NCI-H524 (cell line): ENCODE results near the gene EML6.
A peak's percentile ranks its signal among the peaks of the same experiment; 100 is the strongest.
"Not testable (repeated sequence)": the region's sequence is repeated elsewhere in the genome, so short reads cannot be mapped to it uniquely, and the experiment has no call there.

Experiments used
- DNase-seq, 2 experiments: peaks; one replicate each; lab custom pipeline; 2025; lab: John Stamatoyannopoulos, UW

Gene EML6

DNA sequence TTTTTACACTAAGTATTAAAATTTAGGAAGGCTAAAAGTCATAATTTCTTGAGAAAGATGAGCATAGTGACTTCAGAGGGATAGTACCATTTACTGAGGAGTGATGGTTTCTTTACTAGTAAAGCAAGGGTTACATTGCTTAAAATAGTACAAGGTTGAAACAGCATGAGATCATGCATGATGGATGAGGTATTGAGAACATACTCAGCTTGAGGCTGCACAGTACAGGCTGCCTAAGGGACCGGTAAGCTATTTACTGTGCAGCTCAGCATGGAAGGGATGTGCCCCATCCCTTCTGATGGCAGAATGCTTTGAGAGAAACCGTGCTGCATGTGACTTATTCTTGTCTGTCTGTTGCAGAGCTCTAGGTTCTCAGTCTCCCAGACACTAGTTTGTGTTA, 122.1 kb downstream of the EML6 start:
- DNase-seq = no peak

DNA sequence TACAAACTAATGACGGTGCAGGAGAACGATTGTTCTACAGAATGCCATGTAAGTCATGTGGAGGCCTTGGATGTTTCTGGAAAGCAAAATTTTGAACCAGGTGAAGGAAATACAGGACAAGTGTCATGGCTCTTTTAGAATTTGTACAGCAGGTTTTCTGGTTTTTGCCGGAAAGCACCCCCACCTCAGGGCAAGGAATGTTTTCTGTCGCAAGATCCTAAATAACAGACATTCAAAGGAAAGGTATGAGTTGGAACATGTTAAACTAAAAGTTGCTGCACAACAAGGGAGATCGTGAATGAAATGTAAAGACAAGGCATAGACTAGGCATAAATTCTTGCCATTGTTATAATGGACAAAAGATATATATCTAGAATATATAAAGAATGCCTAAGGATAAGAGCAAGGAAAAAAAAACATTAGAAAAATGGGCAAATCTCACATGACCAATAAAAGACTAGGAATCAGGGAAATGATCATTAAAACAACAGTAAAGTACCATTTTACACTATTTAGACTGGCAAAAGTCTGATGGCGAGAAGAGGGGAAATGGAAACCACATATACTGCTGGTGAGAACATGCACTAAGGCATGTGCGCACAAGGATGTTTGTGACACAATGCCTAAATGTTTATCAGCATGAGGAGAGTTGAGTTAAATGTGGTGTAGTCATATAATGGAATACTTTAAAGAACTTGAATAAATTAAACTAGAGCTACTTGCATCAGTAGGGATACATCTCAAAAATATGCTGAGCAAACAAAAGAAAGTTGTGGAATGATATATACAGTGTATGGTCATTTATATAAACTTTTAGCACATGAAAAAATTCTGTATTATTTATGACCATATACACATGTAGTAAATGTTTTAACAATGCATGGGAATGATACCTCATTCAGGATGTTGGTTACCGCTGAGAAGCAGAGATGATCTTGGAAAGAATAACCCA, 127.0 kb downstream of the EML6 start:
- DNase-seq = no peak

DNA sequence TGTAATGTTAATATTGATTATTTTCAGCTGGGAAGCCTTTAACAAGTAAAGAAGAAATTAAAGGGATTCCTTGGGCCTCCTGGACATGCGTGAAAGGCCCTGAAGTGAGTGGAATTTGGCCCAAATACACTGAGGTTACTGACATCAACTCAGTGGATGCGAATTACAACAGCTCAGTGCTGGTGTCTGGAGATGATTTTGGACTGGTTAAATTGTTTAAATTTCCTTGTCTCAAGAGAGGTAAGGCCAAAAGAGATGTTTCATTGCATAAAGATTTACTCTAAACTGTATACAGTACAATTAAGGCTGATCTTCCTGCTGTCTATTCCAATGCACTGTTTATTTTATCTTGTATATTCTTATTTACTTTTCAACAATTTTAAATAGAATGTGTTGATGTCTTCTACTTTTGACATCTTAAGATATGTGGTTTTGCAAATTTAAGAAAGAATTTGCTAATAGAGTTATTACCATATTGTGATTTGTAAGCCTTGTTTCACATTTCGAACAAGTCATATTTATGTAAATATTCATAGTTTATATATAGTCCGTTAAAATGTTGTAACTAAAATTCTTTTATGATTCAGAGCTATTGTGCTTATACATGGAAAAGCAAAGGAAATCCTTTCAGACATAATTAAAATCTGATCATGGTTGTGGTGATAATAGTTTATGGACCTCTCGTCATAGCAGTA, 130.3 kb downstream of the EML6 start:
- no peak for DNase-seq

DNA sequence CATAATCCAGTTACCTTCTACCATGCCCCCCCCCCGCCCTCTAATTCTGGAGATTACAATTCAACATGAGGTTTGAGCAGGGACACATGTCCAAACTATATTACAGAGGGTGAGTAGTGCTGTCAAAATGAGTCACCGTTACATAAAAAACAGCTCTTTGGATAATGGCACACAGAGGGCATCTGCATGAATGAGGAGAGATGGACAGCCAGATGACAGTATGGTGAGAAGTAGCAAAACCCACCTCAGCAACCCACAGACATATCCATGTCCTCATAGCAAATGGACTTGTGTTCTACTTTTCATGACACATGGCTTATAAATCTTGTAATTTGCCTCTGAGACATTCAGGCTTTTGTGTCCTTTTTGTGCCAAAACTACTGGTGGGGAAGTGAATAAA, 132.0 kb downstream of the EML6 start:
- DNase-seq = no peak

DNA sequence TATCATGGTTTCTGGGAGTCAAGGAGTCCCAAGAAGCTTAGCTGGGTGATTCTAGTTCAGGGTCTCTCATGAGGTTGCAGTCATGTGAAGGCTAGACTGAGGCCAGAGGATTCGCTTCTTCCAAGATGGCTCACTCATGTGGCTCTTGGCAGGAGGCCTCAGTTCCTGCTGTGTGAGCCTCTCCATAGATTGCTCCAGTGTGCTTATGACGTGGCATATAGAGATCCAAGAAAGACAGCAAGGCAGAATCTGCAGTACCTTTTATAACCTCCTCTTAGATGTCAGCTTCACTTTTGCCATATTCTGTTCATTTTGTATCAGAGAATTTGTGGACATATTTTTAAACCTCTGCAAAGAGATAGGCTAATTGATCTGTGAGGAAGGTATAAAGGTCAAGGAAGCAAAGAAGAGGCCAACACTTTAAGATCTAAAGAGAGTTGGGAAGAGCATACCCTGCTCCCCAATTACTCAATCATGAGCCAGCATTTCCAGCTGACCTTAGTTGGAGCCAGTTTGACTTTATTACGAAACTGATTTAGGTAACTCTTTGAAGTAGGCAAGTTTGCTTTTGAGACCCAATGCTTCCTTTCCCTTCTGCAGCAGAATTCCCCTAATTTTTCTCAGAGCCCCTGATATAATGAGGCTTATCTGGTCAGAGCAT, 134.7 kb downstream of the EML6 start:
- no peak for DNase-seq

DNA sequence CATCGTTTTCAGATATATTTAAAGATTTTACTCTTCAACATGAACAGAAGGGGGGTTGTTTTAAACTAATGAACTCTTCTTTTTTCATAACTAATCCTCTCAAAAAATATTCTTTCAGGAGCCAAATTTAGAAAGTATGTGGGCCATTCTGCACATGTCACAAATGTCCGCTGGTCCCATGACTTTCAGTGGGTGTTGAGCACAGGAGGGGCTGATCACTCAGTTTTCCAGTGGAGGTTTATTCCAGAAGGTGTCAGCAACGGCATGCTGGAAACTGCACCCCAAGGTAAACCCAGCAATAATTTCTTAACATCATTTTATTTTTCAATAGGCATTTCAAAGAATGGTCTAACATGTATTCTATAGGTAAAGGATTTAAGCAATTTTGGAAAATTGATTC, 136.0 kb downstream of the EML6 start:
- no peak for DNase-seq

DNA sequence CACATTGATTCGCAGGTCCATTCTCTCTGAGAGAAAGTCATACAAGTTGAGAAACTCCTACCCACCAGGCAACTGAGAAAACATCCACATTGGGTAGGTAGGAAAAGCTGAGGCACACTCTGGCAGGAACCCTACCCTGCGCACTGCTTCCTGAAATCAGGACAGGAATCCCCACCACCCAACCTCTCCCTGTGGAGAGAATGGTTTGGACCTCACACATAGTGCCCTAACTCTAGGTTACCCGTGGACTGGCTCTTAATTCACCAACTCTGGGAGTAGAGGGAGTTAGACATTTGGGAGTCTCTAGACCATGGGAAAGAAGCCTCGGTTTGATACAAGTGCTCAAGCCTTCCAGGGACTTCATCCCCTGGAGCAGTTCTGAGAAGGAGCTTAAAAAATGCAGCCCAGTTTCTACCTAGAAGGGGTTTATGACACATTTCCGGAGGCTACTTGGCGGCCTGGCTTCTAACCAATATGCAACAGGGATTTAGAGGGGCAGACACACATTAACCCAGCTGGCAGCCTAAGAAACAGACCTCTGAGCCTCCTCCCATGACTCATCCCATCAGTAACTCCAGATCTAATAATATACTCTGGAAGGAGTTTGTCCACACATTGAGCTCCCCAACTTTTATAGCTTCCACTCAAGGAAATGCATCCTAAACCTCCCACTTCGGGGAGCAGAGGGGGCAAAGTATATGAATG, 136.7 kb downstream of the EML6 start:
- DNase-seq = no peak

DNA sequence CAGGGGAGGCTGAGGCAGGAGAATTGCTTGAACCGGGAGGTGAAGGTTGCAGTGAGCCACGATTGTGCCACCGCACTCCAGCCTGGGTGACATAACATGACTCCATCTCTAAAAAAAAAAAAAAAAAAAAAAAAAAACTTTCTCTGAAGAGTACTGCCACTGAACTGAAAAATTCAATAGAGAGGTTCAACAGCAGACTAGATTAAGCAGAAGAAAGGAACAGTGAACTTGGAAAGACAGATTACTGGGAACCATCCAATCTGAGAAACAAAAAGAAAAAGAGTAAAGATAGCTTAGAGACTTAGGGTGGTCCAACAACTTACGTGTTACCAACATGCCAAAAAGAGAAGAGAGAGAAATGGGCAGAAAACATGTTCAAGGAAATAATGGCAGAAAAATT, 138.8 kb downstream of the EML6 start:
- no peak for DNase-seq

DNA sequence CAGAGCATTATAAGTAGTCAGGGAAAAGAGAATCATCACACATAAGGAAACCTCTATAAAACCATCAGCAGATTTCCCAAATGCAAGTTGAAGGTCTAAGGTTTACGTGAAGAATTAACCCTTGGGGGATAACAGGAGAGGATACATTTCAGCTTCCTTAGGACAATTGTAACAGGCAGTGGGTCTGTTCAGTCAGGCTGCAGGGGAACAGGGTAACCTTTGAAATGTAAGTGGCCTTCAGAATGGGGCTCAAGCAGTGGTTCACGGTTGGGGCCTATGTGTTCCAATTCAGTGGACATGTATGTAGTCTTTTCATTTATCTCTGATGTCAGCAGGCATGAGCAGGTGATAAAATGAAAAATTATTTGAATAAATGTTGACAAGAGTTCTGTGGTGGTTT, 139.3 kb downstream of the EML6 start:
- DNase-seq = no peak

DNA sequence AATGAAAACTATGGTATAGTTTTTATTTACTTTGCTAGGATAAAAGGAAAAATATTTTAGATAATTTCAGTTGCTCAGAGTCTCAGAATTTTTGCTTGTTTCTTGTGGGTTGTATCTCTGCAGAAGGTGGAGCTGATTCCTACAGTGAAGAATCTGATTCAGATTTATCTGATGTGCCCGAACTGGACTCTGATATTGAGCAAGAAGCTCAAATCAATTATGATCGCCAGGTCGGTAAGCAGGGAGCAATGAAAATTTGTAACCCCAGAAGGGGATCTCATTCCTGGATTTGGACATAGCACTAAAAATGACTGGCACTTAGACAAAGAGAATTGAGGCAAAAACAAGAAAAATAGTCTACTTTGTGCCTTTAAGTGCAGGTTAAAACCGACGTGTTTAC, 140.2 kb downstream of the EML6 start:
- DNase-seq = no peak

DNA sequence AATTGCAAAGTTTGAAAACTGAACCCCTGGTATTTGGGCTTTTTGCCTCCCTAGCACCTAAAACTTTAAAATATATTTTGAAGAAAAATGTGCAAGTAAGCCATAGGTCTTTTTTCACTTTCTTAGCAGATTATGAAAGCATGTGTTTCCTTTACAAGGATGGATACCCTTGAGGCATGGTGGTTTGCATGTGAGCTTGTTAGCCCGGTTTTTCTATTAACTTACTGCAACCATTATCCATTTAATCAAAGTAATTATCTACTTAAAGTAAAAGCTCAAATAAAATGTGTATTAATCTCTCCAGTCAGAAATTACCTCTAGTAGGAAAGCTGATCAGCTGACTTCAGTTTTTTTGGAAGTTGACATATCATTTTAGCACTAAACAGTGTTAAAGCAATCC, 140.6 kb downstream of the EML6 start:
- no peak for DNase-seq

DNA sequence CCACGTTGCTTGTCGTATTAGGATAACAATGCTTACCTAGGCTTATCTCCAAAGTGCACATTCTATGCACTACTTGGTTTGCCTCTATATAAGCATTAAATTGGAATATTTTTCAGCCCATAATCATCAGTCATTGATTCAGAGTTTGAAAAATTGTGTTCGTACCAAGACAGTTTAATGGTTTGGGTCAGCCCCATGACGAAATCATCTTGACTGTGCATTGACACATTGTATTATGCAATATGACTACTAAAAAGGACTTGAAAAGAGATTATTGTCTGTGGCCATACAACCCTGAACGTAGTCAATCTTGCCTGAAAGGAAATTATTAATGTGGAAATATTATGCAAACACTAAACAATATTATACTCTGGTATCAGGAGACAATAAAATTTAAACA, 141.3 kb downstream of the EML6 start:
- DNase-seq = no peak

DNA sequence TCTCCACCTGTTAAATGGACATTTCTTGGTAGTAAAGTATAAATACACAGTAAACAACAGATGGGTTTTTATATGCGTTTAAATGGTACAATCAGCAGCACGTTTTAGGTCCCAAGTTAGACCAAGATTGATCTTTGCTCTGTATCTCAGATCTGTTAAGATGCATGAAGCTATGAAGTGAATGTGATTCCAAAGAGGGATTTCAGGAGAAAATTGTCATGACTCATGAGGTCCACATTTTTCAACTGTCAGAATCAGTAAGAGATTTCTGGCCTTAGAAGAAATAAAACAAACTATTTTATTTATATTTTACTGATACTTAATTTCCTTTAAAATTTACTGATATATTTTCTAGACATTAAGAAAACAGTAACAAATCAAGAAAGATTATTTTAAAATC, 142.7 kb downstream of the EML6 start:
- no peak for DNase-seq

DNA sequence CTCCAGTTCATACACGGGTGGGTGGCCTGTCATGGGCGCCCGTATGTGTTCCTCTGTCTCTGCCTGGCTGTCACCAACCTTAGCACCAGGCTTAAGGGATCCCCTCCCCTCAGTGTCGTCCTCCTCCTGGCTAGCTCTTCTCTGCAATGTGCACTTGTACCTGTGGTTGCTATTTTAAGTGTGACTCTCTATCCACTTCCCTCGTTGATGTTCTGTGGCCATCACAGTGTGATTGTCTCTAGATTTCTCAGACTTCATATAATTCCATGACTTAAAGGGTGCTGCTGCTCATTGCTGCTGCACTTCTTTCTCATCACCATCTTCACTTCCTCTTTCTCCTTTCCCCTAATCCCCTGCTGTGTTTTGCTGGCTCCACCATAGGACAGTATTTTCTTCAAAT, 143.4 kb downstream of the EML6 start:
- DNase-seq = no peak

DNA sequence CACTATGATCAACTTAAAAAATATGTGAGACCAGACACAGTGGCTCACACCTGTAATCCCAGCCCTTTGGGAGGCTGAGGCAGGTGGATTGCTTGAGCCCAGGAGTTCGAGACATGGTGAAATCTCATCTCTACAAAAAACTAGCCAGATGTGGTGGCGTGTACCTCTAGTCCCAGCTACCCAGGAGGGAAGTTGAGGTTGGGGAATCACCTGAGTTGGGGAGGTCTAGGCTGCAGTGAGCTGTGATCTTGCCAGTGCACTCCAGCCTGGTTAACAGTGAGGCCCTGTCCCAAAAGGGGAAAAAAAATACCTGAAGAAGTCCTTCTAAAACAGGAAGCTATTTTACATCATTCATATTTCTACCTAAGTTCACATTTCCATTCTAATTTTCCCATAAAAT, 144.0 kb downstream of the EML6 start:
- no peak for DNase-seq

DNA sequence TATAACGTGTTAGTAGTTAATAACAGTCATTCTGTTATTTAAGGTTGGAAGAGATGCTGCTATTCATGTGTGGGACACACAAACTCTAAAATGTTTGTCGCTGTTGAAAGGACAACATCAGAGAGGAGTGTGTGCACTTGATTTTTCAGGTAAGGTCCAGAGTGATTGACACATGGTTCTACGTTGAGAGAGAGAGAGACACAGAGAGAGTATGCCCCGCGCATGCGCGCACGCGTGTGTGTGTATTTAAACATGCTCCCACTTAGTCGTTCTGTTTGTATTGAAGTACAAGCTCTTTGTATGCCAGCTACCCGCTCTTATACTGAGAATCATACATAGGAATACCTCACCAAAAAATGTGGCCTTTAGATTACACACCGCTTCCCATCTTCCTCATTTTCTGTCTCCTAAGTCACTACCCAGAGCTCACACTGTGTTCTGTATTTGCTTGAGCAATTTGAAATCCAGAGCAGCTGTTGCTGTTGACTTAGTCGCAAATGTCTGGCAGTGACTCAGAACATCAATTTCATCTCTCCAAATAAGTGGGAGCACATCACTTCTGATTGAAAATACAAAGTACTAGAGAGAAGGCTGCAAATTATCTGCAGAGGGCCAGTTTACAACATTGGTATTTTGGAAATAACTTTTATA, 148.1 kb downstream of the EML6 start:
- DNase-seq = peak; percentile 51 to 81

DNA sequence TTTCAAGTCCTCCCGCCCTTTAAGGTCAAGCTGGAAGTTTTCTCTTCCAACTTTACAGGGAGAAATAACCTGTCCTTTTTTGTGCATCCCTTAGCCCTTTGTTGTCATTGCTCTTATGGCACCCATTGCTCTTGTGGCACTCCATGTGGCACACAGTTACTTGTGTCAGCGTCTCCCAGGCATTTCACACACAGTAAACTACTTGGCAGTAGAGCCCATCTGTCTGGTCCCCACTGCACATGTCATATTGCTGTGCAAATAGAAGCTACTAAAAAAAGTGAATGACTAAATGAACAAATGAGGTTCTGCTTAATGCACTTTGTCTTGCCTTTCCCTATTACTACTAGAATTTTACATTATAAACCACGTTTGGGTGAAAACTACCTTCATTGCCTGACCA, 149.3 kb downstream of the EML6 start:
- peak; percentile 25 to 78 for DNase-seq

DNA sequence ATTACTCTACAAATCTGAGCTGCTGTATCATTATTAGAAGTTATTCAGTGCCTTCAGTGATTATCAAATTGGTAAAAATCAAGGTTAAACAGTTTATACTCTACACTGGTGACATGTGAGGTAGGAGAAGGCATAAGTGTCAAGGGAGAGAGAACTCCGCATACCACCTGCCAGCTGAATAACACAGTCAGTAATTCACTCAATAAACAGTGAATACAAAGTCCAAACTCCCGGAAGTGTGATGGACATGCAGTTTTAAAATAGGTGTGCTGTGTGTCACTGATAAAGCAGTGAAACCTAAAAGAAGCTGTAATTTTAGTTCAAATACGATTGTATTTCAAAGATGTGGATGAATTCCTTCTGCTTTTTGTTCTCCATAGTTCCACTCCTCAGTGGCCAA, 149.8 kb downstream of the EML6 start:
- not testable (repeated sequence) for DNase-seq

DNA sequence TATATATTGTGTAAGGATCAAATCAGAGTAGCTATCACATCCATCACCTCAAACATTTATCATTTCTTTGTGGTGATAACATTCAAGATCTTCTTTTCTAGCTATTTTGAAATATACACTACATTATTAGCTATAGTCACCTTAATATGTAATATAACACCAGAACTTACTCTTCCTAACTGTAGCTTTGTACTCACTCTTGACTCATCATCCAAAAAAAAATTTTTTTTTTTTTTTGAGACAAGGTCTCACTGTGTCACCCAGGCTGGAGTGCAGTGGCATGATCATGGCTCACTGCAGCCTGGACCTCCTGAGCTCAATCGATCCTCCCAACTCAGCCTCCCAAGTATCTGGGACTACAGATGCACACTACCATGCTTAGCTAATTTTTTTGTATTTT, 153.3 kb downstream of the EML6 start:
- DNase-seq = no peak

DNA sequence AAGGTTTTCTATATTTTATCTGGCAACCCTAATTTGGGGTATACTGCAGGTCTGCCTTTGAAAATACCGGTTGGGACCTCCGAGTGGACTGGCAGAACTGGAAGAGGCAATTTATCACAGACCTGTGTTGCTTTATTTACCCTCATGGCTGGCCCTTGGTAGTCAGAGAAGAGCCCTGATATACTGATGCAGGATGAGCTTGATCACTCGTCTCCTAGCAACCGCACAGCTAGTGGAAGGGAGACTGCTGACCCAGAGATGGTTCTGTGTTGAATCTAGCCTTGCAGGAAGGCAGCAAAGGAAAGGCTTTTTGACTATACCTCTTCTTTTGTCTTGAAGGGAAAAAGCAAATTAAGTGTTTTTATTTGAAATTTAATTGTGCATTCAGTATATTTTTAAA, 154.7 kb downstream of the EML6 start:
- DNase-seq = peak; percentile 56 to 76

DNA sequence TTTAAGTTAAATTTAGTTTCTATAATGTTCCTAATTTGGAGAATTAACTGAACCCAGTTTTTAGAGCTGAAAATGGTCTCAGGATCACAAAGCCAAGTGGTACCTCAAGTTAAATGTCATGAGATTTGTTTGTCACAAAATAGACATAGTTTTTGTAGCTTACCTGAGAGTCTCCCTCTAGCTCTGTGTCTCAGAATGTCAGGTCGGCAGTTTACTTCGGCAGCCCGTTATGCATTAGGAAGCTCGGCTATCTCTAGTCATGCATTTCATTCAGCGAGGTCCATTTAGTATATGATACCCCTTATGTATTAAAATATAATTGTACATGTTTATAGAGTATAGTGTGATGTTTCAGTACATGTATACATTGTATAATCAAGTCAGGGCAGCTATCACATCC, 155.6 kb downstream of the EML6 start:
- DNase-seq = peak in 1 of 2 experiments; percentile 61
